Gastrocnemius medialis (tissue), 4 donors: ENCODE measurements around the gene ALX4. TPM values are rescaled to one million over a fixed set of nuclear protein-coding genes. Genes with fewer than 3 reads are reported as not detected.

Source experiments
- ATAC-seq, 2 donors: fragments of 150-250 bp; one replicate each; pipeline ENCODE4 v1.9.1; 2016
- DNase-seq, 2 donors: peaks; one replicate each; pipeline ENCODE4 v3.0.0-alpha.2; 2019
- H3K27ac ChIP-seq, 4 donors: fragments of 200-600 bp; sonication (generic); 1 replicate in 1 of 4; 2 replicates in 3 of 4; pipeline ENCODE4 v1.5.1; 2016 to 2018; ENCODE audit warnings: mild to moderate bottlenecking in 2 of 4, moderate library complexity in 1 of 4
- H3K27me3 ChIP-seq, 3 donors: fragments of 200-600 bp; sonication (generic) in 2 of 3; 1 replicate in 1 of 3; 2 replicates in 2 of 3; pipeline versions ENCODE4 v1.5.1 to v1.6.0; 2016 to 2019; ENCODE audit warnings: mild to moderate bottlenecking in 1 of 3, moderate library complexity in 1 of 3
- H3K36me3 ChIP-seq, 2 donors: fragments of 200-600 bp; sonication (generic) in 1 of 2; one replicate each; pipeline ENCODE4 v1.5.1; 2017 to 2018
- H3K4me1 ChIP-seq, 2 donors: fragments of 200-600 bp; sonication (generic) in 1 of 2; one replicate each; pipeline ENCODE4 v1.5.1; 2016 to 2017; ENCODE audit warnings: mild to moderate bottlenecking in 2 of 2
- H3K4me3 ChIP-seq, 4 donors: fragments of 200-600 bp; sonication (generic) in 3 of 4; 1 replicate in 1 of 4; 2 replicates in 3 of 4; pipeline ENCODE4 v1.5.1; 2016 to 2019; ENCODE audit warnings: mild to moderate bottlenecking in 2 of 4
- H3K9me3 ChIP-seq, 3 donors: fragments of 200-600 bp; sonication (generic) in 2 of 3; 1 replicate in 1 of 3; 2 replicates in 2 of 3; pipeline ENCODE4 v1.5.1; 2016 to 2019
- CTCF ChIP-seq, 5 experiments: fragments of 450-650 bp in 3 of 5; fragments of 200-600 bp in 2 of 5; sonication (generic) in 2 of 5; IDR thresholded peaks in 4 of 5; conservative IDR thresholded peaks in 1 of 5; 1 replicate in 4 of 5; 2 replicates in 1 of 5; pipeline ENCODE4 v1.5.1; 2016 to 2019; ENCODE audit warnings: antibody characterized with exemption in 5 of 5, mild to moderate bottlenecking in 3 of 5, moderate library complexity in 3 of 5
- POLR2A ChIP-seq, 2 donors: fragments of 450-650 bp; IDR thresholded peaks; one replicate each; pipeline ENCODE4 v1.6.1; 2017; ENCODE audit warnings: antibody characterized with exemption in 2 of 2, mild to moderate bottlenecking in 2 of 2, moderate library complexity in 2 of 2
- in situ Hi-C, 4 donors: fragments of 200-750 bp; cut with MboI; loops; one replicate each; pipeline versions ENCODE4 v1.15.0 to v1.8.0; 2017; ENCODE audit warnings: low sequenced_read_pairs in 4 of 4
- intact Hi-C: fragments of 100-400 bp; cut with DNase I; formaldehyde crosslinking; loops from one replicate; pipeline ENCODE4 v1.15.1; 2023; ENCODE audit warnings: low total_unique reads
- total RNA-seq, 4 donors: library from RNA; depleted of rRNA; stranded (reverse); fragments of >200 nt; gene quantifications; one replicate each; pipeline versions ENCODE4 v1.1.0 to v1.2.3, GENCODE V29; 2016

Gene ALX4
- total RNA-seq, 4 donors from 2014 or later, result 0.07 to 0.12 TPM; not detected in 2

GRCh38 chr11:44250421-44250820 is 59.5 kb downstream of the ALX4 start:
- no peak for ATAC-seq
- H3K9me3 ChIP-seq, result peaks cover 0 to 5% (median 0%) of the 10 kb centered on the region in 3 donors
- in situ Hi-C loops (no loop called here), intact Hi-C loops (no loop called here)
- peaks cover 22 to 23% of the 10 kb centered on the region in 2 donors for H3K4me1 ChIP-seq
- H3K27ac ChIP-seq, result no peak overlapping the region
- no peak overlapping the region for H3K4me3 ChIP-seq
- no peaks in the 10 kb centered on the region for H3K27me3 ChIP-seq
- TF ChIP-seq CTCF (IDR thresholded peaks at IDR 0.05 in 4 of 5, conservative IDR thresholded peaks at IDR 0.05 in 1 of 5), result no peak
- H3K36me3 ChIP-seq, result no peaks in the 10 kb centered on the region
- DNase-seq, result no peak

GRCh38 chr11:44248109-44248508 is 61.8 kb downstream of the ALX4 start:
- intact Hi-C loops (no loop called here), in situ Hi-C loops (no loop called here)
- Histone ChIP-seq H3K9me3 (peaks cover 0 to 3% (median 0%) of the 10 kb centered on the region in 3 donors), H3K4me1 (peaks cover 39 to 42% of the 10 kb centered on the region in 2 donors), H3K36me3 (no peaks in the 10 kb centered on the region), H3K27ac (no peak overlapping the region), H3K4me3 (no peak overlapping the region), H3K27me3 (no peaks in the 10 kb centered on the region)
- no peak for TF ChIP-seq POLR2A (IDR thresholded peaks at IDR 0.05)
- TF ChIP-seq CTCF (IDR thresholded peaks at IDR 0.05 in 4 of 5, conservative IDR thresholded peaks at IDR 0.05 in 1 of 5), result no peak
- ATAC-seq, result peak in 1 of 2 donors; percentile 23
- DNase-seq, result no peak

GRCh38 chr11:44247508-44247907 is 62.4 kb downstream of the ALX4 start:
- no peak for ATAC-seq
- H3K4me1 ChIP-seq, result peaks cover 45 to 48% of the 10 kb centered on the region in 2 donors
- TF ChIP-seq CTCF (IDR thresholded peaks at IDR 0.05 in 4 of 5, conservative IDR thresholded peaks at IDR 0.05 in 1 of 5) (no peak), POLR2A (IDR thresholded peaks at IDR 0.05) (no peak)
- no peak overlapping the region for H3K4me3 ChIP-seq
- H3K27me3 ChIP-seq, result no peaks in the 10 kb centered on the region
- no peak for DNase-seq
- no peak overlapping the region for H3K27ac ChIP-seq
- intact Hi-C loops, result no loop called here
- in situ Hi-C loops, result no loop called here
- no peaks in the 10 kb centered on the region for H3K9me3 ChIP-seq
- H3K36me3 ChIP-seq, result no peaks in the 10 kb centered on the region

GRCh38 chr11:44246726-44247125 is 63.2 kb downstream of the ALX4 start:
- Histone ChIP-seq H3K4me3 (no peak overlapping the region), H3K9me3 (no peaks in the 10 kb centered on the region), H3K36me3 (no peaks in the 10 kb centered on the region), H3K4me1 (peaks cover 53 to 54% of the 10 kb centered on the region in 2 donors), H3K27me3 (no peaks in the 10 kb centered on the region), H3K27ac (no peak overlapping the region)
- in situ Hi-C loops, result no loop called here
- ATAC-seq (no peak), DNase-seq (no peak)
- intact Hi-C loops, result no loop called here
- TF ChIP-seq POLR2A (IDR thresholded peaks at IDR 0.05) (no peak), CTCF (IDR thresholded peaks at IDR 0.05 in 4 of 5, conservative IDR thresholded peaks at IDR 0.05 in 1 of 5) (no peak)
